PFSK-1 (cell line): ENCODE results near the gene CSF3.

Experiments
- FOXP2 ChIP-seq: optimal IDR thresholded peaks from 2 replicates; pipeline ENCODE3; 2011; ENCODE audit warnings: borderline replicate concordance, control low read depth, inconsistent platforms; ENCODE audit not compliant: insufficient read depth; ENCODE audit errors: extremely low read length, extremely low read depth
- POLR2AphosphoS5 ChIP-seq: IDR thresholded peaks from 2 replicates; pipeline ENCODE4 v1.6.1; 2012; ENCODE audit warnings: low read depth, mild to moderate bottlenecking, control low read depth, low read length, moderate library complexity
- REST ChIP-seq, 2 experiments: IDR thresholded peaks; 2 replicates each; pipeline versions ENCODE4 v1.6.1 to v1.8.0; 2011 to 2012; ENCODE audit warnings: low read depth in 2 of 2, low read length in 2 of 2, control low read depth in 1 of 2, inconsistent platforms in 1 of 2, mild to moderate bottlenecking in 1 of 2, moderate library complexity in 1 of 2; ENCODE audit not compliant: insufficient read depth in 1 of 2
- SIN3A ChIP-seq: IDR thresholded peaks from 2 replicates; pipeline ENCODE4 v1.6.1; 2012; ENCODE audit warnings: mild to moderate bottlenecking, low read length, moderate library complexity, borderline replicate concordance; ENCODE audit not compliant: insufficient read depth
- TAF1 ChIP-seq: IDR thresholded peaks from 2 replicates; pipeline ENCODE4 v1.6.1; 2012; ENCODE audit warnings: low read length, control low read depth, borderline replicate concordance; ENCODE audit not compliant: insufficient read depth

CSF3 gene

DNA sequence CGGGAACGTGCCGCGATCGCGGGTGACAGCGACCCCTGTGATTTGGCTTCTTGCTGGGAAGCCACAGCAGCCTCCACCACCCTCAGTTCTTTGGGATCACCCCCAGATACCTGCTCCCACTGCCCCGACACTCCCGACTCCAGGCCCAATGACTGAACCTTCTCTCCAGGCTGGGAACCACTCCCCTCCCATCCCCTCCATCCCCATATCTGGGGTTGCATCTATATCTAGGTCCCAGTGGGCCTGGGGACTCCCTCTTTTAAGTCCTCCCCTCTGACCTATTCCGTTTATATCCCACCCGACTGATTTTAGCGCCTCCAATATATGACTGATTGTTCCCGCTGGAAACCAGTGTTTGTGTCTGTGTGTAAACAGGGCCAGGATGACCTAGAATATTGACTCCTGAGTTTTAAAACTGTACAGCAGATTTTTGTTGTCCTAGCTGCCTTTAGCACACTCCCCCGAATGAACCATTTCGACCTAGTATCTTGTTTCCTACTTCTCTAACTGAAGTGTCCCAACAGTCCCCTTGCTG lies 34.0 kb upstream of the CSF3 start:
- no peak for TF ChIP-seq FOXP2
- TF ChIP-seq REST (IDR thresholded peaks at IDR 0.05; ENCODE audit: insufficient read depth in 1 of 2, low read depth in 2 of 2, low read length in 2 of 2), result no peak
- TF ChIP-seq SIN3A, result no peak
- TF ChIP-seq TAF1, result no peak
- no peak; the same call in 1 of the 2 replicates for TF ChIP-seq POLR2AphosphoS5

DNA sequence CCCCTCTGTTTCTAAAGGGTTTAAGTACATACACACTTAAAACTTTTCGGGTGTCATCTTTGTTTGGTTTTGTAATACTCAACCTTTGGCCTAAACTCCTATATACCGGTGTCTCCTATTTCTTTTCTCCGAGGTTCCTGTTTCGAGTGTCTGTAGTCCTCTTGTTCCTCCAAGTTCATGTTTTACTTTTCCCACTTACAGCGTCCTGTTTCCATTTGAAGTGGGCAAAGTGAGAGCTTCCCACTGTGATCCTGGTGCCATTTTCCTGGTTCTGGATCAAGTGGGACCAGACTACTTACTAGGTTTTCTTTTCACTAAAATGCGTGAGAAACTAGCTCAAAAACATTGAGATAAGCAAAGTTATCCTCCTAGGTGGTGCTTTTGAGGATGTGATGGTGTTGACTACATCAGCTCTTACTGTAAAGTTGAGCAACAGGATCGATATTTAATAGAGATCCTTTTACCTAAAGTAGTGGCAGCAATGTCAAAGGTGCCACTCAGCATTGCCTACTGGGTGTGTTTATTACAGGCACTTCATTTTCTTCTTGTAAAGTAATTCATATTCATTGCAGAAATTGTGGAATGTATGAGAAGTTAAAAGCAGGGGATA lies 33.4 kb upstream of the CSF3 start:
- TF ChIP-seq FOXP2, result no peak

GRCh38 chr17:39988206-39988810 lies 26.9 kb upstream of the CSF3 start:
- TF ChIP-seq POLR2AphosphoS5 (no peak), REST (IDR thresholded peaks at IDR 0.05; ENCODE audit: insufficient read depth in 1 of 2, low read depth in 2 of 2, low read length in 2 of 2) (no peak), SIN3A (no peak), FOXP2 (no peak), TAF1 (no peak)

- no peak for TF ChIP-seq SIN3A
- TF ChIP-seq TAF1, result no peak
- TF ChIP-seq POLR2AphosphoS5, result no peak
Observed at GRCh38 chr17:39994448-39994847, 20.8 kb upstream of the CSF3 start.

DNA sequence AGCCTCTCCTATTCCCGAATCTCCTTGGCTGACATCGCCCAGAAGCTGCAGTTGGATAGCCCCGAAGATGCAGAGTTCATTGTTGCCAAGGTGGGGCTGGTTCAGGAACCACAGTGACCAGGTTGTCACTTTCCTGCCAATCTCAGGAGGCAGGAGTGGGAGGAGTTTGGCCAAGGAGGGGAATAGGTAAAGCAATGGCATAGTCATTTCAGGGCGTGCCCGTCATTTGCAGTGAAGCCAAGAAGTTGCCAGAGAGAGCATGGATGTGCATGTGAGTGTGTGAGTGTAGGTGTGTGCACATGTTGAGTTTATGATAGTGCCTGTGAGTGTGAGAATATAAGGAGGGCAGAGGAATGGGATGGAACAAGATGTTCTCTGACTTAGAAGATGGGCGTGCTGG lies 19.8 kb upstream of the CSF3 start:
- TF ChIP-seq SIN3A, result no peak
- no peak for TF ChIP-seq POLR2AphosphoS5
- no peak for TF ChIP-seq FOXP2
- TF ChIP-seq TAF1, result no peak
- no peak for TF ChIP-seq REST (IDR thresholded peaks at IDR 0.05; ENCODE audit: insufficient read depth in 1 of 2, low read depth in 2 of 2, low read length in 2 of 2)

DNA sequence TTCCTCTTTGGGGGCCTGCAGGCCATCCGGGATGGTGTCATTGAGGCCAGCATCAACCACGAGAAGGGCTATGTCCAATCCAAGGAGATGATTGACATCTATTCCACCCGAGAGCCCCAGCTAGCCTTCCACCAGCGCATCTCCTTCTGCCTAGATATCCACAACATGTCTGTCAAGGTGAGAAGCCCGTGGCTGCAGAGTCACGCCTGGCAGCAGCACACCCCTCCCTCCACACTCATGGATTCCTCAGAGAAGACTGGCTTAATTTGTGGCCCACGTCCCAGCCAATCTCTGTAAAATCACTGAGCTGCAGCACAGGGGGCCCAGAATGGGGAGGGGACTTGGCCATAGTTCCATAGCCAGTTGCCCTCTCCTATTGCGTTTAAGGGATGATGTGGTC lies 19.1 kb upstream of the CSF3 start:
- TF ChIP-seq TAF1 (no peak), POLR2AphosphoS5 (no peak), FOXP2 (no peak), REST (IDR thresholded peaks at IDR 0.05; ENCODE audit: insufficient read depth in 1 of 2, low read depth in 2 of 2, low read length in 2 of 2) (no peak), SIN3A (no peak)
